Tibial nerve (tissue), 3 donors: ENCODE measurements around the gene EFCAB5.

Source experiments
- CTCF ChIP-seq, 5 experiments: fragments of 200-600 bp in 3 of 5; fragments of 450-650 bp in 2 of 5; sonication (generic) in 3 of 5; IDR thresholded peaks; one replicate each; pipeline ENCODE4 v1.5.1; 2016 to 2019; ENCODE audit warnings: antibody characterized with exemption in 5 of 5, mild to moderate bottlenecking in 3 of 5, moderate library complexity in 2 of 5
- POLR2A ChIP-seq, 2 donors: fragments of 450-650 bp; IDR thresholded peaks; one replicate each; pipeline ENCODE4 v1.6.1; 2017; ENCODE audit warnings: antibody characterized with exemption in 2 of 2, mild to moderate bottlenecking in 2 of 2, moderate library complexity in 2 of 2

- no peak for TF ChIP-seq CTCF (IDR thresholded peaks at IDR 0.05)
- no peak for TF ChIP-seq POLR2A (IDR thresholded peaks at IDR 0.05)
Observed at GRCh38 chr17:29996458-29996857, 55.0 kb downstream of the EFCAB5 start.
